Stimulated activated CD4-positive, alpha-beta T cell treated with anti-CD3 and anti-CD28 coated beads, Interleukin-4, amount 100 ng/mL, for 24 hours (primary cell): Measurements from ENCODE around the gene STARD3.

Source experiments
- DNase-seq: peaks from one replicate; pipeline ENCODE4 v3.0.0-alpha.2; 2020

Gene STARD3

DNA sequence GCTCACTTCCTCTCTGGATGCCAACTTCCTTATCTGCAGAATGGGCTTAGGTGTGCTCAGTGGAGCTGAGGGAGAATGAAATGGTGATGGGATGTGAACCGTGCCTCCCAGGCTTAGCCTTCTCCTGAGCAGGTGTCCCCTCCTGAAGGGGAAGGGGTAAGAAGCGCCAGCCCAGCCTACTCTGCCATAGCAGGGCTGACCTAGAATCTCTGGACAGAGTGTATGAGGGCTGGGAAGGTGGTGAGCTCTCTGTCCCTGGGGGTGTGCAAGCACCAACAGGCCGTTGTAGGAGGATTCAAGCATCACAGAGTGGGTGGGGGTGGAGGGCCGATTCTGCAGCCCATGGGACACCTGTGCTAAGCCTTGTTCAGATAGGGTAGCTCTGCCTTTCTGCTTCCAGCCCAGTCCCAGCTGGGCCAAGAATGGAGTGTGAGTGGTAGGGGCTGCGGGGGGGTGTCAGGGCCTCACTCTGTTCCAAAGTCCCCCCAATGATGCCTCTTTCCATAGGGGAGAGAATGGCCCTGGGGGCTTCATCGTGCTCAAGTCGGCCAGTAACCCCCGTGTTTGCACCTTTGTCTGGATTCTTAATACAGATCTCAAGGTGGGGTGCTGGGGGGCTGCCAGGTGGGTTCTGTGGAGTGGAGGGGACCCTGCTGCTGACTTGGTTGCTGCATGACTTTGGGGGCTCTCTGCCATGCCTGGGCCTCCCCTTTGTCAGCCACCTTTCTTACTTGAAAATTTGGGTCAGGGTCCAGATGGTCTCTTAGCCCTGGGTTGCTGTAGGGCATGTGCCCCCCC, 25.0 kb downstream of the STARD3 start:
- no peak for DNase-seq

DNA sequence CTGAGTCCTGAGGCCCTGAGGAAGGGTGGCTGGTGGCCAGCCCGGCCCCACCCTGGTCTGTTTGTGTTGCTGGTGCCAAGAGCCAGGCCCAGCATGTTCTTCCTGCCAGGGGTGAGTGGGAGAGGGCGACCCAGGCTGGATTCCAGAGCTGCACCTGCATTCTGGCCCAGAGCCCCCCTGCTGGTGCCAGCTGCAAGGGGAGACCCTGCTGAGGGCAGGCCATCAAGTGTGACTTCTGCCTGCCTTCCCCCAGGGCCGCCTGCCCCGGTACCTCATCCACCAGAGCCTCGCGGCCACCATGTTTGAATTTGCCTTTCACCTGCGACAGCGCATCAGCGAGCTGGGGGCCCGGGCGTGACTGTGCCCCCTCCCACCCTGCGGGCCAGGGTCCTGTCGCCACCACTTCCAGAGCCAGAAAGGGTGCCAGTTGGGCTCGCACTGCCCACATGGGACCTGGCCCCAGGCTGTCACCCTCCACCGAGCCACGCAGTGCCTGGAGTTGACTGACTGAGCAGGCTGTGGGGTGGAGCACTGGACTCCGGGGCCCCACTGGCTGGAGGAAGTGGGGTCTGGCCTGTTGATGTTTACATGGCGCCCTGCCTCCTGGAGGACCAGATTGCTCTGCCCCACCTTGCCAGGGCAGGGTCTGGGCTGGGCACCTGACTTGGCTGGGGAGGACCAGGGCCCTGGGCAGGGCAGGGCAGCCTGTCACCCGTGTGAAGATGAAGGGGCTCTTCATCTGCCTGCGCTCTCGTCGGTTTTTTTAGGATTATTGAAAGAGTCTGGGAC, 25.8 kb downstream of the STARD3 start:
- no peak for DNase-seq

DNA sequence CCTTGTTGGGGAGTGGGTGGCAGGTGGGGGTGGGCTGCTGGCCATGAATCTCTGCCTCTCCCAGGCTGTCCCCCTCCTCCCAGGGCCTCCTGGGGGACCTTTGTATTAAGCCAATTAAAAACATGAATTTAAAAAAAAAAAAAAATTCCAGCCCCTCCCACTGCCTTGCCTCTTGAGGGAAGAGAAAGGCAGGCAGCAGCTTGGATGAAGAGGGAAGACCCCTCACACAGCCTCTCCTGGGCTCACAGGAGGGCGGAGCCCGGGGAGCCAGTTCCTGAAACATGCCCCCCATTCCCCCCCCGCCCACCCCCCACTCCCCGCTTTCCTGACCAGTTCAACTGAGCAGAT, 26.4 kb downstream of the STARD3 start:
- no peak for DNase-seq

DNA sequence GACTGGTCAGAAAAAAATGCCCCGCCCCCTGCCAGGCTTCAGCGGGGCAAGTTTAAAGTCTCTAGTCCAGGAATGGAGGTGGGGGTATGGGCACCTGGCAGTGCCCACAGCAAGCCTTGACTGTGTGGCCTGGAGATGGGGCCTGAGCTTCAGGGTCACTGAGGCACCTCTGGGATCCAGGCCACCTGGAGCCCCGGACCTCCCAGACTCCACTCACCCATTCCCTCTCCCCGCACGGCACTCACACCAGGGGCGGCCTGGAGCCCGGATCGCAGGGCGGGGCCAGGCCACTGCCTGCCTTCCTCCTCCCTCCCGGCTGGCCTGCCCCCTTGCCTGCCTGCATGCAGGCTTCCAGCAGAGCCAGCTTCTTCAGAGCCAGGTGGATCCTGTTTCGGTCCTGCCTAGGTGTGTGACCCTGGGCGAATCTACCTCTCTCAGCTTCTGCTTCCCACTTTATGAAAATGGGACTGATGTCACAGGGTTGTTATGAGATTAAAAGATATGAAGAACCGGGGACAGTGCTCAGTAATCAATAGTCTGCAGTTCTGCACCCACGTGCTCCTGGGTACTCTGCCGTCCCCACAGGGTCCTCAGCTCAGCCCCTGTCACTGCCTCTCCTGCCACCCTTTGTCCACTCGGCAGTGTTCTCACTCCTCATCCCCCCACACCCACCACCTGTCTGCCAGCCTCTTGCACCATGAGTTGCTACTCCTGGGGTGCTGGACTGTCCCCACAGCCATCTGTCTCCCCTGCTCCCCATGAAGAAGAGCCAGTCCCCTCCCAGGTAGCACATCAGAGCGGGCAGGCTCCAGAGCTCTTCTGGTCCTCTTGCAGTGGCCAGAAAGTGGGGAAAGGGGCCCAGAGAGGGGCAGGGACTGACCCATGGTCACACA, 27.0 kb downstream of the STARD3 start:
- no peak for DNase-seq

DNA sequence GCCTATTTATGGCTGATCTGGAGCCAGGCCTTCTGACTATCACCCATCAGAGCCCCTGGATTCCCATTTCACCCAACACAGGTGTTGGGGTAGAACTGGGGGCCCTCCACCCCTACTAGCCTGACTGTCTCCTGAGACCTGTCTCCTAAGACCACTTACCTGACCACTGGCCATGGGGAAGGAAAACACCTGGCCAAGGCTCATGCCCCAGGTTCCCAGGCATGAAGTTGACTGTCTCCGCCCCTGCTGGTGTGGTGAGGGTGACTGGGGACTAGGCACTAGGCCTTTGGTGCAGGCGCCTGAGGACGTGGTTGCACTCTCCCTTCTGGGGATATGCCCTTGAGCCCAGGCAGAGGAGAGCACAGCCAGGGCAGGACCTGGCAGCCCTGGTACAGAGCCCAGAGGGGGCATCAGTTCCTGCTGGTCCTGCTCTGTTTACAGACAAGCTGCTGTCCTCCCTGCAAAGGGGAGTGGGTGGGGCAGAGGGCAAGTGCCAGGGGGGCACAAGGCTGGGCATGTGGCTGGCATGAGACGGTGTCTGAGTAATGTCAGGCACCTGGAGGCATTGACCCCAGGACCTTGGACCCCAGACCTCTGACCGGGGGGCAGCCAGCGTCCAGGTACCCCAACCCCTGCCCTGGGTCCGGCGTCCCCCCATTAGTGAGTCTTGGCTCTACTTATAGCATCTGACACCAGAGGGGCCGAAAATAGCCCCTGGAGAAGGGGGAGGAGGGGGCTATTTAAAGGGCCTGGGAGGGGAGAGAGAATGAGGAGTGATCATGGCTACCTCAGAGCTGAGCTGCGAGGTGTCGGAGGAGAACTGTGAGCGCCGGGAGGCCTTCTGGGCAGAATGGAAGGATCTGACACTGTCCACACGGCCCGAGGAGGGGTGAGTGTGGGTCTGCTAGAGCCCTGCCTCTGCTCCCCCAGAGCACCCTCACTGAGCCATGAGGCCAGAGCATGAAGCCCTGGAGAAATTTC, 27.9 kb downstream of the STARD3 start, which contains the start of gene TCAP:
TSS of gene TCAP (plus strand) at position 769 of the 981 bp plus-strand sequence. CDS start at position 780, 11 bp downstream.
- DNase-seq, result no peak

DNA sequence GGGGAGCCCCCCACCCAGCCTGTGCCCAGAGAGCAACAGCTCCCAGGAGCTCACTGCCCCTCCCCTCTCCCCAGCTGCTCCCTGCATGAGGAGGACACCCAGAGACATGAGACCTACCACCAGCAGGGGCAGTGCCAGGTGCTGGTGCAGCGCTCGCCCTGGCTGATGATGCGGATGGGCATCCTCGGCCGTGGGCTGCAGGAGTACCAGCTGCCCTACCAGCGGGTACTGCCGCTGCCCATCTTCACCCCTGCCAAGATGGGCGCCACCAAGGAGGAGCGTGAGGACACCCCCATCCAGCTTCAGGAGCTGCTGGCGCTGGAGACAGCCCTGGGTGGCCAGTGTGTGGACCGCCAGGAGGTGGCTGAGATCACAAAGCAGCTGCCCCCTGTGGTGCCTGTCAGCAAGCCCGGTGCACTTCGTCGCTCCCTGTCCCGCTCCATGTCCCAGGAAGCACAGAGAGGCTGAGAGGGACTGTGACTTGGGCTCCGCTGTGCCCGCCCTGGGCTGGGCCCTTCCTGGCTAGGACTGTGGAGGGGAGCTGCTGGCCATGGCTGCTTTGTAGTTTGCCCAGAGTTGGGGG, 28.8 kb downstream of the STARD3 start:
- no peak for DNase-seq

DNA sequence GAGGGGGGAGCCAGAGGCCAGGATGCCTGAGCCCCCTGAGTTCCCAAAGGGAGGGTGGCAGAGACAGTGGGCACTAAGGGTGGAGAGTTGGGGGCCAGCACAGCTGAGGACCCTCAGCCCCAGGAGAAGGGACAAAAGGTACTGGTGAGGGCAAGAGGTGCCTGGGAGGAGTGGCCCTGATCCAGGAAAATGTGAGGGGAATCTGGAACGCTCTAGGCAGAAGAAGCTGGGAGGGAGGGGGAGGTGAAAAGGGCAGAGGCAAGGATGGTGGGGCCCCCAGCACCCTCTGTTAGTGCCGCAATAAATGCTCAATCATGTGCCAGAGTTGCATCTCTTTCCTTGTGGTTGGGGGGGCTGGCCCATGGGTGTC, 29.3 kb downstream of the STARD3 start:
- DNase-seq, result no peak

DNA sequence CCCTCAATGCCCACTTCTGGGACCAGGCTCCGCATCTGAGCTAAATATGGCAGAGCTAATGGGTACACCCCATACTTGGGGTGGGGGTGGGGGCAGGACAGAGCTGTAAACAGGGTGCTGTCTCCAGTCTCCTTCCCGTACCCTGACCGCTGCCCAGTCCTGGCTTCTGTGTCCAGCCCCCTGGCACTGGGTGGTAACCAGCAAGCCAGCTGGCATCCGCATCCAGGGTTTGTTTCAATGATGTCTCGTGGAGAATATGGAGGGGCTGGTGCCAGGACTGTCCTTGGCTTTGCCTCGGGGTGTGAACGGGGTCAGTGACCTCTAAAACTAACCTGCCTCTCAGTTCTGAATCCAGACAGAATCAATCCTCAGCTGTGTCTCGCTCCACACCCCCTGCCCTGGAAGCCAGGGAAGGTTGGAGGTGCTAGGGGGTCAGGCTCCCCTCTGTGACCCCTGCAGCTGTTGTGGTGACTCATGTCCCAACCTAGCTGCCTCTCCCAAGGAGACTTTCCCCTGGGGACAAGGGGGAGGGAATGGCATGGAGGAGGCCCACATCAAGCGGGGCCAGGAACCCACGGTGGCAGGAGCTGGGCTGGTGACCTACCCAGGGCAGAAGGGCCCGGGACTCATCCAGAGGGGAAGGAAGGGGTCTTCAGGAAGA, 29.8 kb downstream of the STARD3 start:
- DNase-seq, result no peak

DNA sequence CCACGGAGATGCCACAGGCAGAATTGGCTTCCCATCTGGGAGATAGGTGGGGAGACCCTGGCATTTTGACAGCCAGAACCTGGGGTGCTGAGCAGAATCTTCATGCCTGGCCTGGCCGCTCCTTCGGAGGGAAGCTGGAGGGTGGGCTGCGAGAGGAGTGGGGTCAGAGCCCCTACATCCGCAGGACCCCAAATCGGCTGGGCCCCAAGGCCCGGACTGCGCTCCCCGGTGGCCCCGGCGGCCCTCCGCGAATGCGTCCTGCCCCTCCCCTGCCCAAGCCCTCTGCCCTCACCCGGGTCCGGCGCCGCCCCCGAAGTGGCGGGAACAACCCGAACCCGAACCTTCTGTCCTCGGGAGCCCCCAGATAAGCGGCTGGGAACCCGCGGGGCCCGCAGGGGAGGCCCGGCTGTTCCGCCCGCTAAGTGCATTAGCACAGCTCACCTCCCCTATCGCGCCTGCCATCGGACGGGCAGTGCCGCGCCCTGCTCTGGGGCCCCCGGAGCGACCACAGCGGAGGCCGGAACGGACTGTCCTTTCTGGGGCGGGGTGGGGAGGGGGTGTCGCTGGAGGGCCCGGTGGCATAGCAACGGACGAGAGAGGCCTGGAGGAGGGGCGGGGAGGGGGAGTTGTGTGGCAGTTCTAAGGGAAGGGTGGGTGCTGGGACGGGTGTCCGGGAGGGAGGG, 30.5 kb downstream of the STARD3 start:
- DNase-seq, result no peak

DNA sequence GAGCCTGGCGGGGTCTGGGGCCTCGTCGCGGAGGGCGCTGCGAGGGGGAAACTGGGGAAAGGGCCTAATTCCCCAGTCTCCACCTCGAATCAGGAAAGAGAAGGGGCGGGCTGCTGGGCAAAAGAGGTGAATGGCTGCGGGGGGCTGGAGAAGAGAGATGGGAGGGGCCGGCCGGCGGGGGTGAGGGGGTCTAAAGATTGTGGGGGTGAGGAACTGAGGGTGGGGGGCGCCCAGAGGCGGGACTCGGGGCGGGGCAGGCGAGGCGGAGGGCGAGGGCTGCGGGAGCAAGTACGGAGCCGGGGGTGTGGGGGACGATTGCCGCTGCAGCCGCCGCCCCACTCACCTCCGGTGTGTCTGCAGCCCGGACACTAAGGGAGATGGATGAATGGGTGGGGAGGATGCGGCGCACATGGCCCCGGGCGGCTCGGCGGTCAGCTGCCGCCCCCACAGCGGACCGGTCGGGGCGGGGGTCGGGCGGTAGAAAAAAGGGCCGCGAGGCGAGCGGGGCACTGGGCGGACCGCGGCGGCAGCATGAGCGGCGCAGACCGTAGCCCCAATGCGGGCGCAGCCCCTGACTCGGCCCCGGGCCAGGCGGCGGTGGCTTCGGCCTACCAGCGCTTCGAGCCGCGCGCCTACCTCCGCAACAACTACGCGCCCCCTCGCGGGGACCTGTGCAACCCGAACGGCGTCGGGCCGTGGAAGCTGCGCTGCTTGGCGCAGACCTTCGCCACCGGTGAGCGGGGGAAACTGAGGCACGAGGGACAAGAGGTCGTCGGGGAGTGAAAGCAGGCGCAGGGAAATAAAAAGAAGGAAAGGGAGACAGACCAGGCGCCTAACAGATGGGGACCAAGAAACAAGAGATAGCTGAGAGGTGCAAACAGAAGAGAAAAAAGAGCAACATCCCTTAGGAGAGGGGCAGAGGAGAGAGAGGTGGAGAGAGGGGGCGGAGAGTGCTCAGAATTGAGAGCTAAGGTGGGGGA, 31.3 kb downstream of the STARD3 start, which contains the start of gene PNMT:
TSS of gene PNMT (plus strand) at position 509 of the 980 bp plus-strand sequence. CDS start at position 532, 23 bp downstream.
- DNase-seq, result peak; percentile 75

DNA sequence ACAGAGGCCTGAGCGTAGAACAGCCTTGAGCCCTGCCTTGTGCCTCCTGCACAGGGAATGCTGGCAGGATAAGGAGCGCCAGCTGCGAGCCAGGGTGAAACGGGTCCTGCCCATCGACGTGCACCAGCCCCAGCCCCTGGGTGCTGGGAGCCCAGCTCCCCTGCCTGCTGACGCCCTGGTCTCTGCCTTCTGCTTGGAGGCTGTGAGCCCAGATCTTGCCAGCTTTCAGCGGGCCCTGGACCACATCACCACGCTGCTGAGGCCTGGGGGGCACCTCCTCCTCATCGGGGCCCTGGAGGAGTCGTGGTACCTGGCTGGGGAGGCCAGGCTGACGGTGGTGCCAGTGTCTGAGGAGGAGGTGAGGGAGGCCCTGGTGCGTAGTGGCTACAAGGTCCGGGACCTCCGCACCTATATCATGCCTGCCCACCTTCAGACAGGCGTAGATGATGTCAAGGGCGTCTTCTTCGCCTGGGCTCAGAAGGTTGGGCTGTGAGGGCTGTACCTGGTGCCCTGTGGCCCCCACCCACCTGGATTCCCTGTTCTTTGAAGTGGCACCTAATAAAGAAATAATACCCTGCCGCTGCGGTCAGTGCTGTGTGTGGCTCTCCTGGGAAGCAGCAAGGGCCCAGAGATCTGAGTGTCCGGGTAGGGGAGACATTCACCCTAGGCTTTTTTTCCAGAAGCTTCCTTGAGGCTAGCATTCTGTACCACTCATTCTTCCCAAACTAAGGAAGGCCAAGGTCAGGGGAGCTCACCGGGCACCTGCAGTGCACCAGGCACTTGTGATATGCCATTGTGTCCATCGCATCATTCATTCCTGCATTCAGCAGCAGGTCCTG, 33.2 kb downstream of the STARD3 start:
- DNase-seq, result no peak

DNA sequence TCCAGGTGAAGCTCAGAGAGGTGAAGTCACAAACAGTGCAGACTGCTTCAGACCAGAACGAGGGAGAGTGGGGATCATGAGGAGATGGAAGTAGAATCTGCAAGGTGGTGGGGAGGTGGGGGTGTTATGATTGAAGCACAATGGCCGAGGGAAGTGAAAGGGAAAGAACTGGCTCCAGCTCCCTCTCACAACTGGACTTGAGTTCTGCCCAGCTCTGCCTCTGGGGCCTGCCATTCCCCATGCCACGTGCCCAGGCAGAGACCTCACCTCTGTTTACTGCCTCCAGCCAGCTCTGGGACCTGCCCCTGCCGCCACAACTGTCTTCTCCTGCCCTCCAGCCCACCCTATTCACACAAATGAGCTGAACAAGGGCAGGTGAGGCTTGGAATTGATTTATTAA, 33.8 kb downstream of the STARD3 start:
- DNase-seq, result no peak

DNA sequence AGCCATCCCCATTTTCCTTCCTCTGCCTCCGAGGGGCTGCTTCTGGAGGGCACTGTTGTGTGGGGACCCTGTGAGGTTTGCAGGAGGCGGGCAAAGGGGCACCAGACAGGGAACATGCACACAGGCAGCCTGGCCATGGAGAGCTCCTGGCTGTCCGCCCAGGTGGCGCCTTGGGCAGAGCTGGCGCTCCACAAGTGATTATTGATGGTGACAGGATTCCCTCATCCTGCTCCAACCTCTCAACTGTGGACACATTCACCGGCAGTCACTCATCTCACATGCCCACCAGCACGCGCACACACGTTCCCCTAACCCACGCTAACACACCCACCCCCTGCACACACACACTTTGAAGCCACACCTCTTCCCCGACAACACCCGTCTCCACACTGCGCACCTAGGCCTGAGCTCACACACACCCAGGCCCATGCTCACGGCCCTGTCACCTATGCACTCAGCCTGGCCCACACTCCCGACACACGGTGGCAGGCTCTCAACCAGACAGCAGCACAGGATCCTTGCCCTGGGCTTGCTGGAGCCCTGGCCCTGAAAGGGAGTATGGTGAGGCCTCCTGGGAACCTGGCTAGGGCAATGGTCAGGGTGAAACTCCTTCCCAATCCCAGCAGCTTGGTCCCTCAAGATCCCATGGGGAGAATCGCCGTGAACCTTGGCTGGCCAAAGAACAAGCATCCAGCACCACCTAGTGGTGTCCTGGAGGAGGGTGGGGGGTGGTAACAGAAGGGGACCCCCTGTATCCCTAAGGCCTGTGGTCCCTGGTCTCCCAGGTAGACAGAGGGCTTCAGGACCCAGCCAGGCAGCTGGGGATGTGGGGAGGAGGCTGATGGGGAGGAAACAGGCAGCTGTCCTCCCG, 34.9 kb downstream of the STARD3 start:
- no peak for DNase-seq

DNA sequence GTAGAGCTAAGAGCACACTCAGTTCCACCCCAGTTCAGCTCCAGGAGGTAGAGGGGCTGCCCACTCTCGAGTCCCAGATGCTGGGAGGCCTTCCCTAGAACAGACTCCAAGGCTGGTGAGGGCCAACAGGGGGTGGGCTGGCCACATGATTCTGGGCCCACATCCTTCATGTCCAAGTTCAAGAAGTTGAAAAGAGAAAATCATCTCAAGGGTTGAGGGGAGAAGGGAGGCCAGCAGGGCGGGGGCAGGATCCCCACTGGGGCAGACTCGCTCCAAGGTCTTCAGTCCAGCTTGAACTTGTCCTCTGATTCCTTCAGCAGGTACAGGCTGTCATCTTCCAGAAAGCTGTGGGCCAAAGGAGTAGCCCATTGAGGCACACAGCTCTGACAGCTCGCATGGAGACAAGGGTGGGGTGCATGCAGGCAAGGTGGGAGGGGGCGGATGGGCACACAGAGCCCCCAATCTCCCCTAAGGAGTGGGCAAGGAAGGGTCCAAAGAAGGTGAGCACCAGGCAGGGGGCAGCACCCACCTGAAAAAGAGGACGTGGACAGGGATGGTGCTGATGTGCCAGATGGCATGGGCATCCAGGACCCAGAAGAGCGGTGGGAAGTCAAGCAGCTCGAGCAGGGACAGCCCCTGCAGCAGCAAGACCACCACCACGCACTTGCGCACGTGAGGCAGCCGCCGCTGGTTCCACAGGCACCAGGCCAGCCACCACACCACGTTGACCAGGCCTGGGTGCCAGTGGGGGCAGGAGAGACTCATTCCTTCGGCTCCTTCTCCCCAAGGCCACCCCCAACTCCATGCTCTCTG, 35.8 kb downstream of the STARD3 start:
- no peak for DNase-seq

DNA sequence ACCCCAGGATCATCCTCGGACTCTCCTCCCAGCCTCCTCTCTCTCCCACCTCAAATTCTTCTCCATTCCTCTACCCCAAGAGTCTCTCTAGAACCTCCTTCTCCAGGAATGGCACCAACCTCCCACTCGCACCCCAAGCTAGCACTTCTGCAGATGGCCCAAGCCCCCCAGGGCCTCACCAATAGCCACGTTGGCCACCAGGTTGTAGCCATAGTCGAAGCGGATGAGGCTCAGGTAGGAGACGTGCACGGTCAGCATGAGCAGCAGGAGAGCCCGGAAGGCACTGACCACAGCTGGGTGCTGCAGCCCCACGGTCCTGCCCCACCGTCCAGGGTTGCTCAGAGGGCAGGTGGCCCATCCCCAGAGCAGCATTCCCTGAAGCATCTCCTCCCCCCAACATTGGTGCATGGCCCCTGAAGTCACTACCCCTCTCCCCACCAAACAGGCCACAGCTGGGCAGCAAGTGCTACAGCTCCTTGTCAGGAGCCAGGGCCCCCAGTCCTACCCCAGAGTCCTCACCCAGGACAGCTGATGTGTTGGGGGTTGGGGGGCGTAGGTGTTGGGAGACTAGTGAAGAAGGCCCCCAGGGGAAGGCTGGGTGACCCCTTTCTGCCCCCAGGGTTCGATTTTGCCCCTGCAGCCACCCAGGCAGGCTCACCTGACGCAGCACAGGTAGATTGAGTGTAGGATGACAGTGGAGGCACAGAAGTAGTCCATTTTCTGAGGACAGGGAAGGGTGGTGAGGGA, 36.6 kb downstream of the STARD3 start:
- DNase-seq, result no peak
